Suppressor macrophage treated with lipopolysaccharide for 1 hour (primary cell): ENCODE measurements around the gene ANO2.

Experiments used
- DNase-seq, 3 donors: peaks; one replicate each; pipeline ENCODE4 v3.0.0-alpha.2; 2020 to 2022

Gene ANO2

DNA sequence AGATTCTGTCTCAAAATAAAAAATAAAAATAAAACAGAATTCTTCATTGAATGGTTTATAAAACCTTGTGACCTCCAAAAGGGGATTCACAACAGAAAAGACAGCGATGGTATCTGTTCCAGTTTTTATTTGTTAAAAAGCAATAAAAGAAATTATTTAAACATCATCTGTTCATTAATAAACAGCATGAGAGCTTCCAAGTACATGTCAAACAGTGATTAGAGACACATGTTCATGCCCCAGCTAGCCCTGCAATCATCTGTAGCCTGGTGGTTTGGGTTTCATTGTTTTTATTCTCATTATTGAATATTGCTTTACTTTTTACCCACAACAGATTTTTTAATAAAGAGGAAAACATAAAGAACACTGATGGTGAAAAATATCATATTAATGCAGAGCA, 173.3 kb downstream of the ANO2 start:
- DNase-seq, result no peak

GRCh38 chr12:5770727-5771126, 174.3 kb downstream of the ANO2 start:
- DNase-seq, result no peak

GRCh38 chr12:5768581-5769196, 176.4 kb downstream of the ANO2 start:
- DNase-seq, result no peak

- no peak for DNase-seq
These were observed 176.9 kb downstream of the ANO2 start for GRCh38 chr12:5768171-5768570.

DNA sequence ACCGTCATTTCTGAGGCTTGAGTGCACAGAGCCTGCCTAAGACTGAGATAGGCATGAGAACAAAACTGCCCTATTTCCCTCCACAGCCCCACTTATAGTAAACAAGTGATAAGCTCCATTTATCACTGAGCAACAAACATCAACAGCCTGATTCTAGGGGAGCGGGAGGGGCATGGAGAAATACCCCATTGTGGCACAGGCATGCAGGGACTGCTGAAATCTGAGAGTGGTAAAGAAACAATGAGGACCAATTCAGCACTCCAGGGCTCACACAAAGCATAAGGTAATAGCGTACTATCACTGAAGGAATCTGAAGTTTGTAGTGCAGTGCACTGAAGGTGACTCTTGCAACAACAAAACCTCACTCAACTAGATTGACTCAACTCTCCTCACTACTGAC, 186.7 kb downstream of the ANO2 start:
- DNase-seq, result no peak

- DNase-seq, result no peak
These were observed 188.7 kb downstream of the ANO2 start for GRCh38 chr12:5756338-5756842.

GRCh38 chr12:5748027-5748426, 197.0 kb downstream of the ANO2 start:
- no peak for DNase-seq

DNA sequence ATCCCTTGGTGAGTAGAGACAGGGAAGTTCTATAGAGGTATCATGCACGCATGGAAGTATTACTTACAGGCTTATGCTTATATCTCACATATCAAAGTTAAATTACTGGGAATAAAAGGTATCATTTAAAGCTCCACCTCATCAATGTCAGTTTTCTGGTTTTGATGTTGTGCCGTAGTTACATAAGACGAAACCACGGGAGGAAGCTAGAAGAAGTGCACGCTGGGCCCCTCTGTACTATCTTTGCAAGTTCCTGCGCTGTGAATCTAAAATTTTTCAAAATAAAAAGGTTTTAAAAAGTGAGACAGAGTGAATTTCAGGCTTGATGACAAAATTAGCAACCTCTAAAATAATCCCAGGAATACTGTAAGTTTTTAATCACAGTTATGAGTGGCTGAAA, 198.1 kb downstream of the ANO2 start:
- DNase-seq, result no peak

DNA sequence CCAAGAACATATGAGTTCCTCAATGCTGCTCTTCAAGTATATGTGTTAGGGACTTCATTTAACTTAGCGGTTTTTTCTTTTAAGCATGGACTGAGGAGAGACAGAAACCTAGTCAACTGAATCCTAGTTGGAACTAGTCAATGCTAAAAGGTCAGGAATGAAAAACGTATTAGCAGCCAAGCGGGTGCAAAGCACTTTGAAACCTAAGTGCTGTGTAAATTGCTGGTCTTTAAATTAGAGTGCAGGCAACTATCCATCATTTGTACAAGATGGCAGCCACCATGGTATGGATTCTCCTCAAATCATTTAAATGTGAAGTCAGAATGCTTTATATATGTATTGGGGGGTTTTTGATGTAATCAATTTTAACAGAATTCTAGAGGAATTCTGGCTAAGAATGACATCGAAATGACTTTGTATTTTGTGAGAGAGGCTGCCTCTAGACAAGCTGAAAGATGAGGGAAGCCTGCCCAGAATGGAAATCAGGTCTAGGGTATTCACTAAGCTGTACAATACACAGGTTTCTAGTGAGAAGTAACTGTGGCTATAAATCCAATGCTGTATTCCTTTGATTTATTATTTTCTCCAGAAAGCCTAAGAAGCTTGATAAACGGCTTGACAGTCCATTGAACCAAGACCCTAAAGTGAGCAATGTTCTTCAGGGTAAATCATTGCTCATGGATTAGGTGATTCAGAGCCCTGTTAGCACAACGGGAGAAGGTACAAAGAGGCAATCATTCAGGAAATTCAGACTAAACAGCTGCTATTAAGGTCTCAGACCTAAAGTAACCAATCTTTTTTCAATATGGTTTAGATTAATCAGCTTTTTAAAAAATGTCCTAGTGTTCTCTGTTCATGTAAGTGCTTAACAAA, 198.8 kb downstream of the ANO2 start:
- DNase-seq, result no peak

GRCh38 chr12:5745251-5745888, 199.7 kb downstream of the ANO2 start:
- DNase-seq, result peak; percentile 66 to 82 (median 72)

DNA sequence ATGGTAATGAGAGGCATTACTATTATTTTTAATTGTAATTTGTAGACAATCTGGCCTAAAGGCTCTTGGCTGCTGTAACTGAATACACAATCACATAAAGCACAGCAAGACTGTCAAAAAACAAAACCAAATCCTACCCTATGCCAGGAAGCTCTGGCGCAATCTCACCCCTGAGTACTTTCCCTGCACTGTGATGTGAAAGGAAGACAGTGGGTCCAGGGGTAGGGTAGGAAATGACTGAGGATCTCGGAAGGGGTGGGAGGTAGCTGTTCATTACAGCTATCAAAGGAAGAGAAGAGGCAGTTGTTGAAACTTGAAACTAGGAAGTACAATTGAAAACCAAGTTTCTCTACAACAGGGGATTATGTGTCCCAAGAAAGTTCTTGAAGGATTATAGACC, 202.8 kb downstream of the ANO2 start:
- DNase-seq, result peak; percentile 9 to 46 (median 35)

DNA sequence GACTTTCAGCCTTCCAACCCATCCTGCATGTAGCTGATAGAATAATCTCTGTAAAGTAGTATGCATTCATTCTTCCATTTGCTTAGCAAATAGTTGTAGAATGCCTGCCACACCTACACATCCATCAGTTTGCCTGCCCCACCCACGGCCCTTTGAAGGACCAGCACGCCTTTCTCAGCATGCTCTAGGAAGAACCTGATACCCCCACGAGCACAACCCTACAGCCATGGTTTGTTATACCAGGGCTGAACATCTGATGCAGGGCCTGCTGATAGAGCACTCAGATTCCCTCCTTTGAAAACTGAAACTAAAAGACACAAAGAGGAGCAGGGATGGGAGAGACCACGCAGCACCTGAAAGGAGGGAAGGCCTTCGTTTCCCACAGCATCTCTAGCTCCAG, 205.1 kb downstream of the ANO2 start:
- DNase-seq, result no peak

GRCh38 chr12:5737778-5738177, 207.3 kb downstream of the ANO2 start:
- DNase-seq, result no peak

DNA sequence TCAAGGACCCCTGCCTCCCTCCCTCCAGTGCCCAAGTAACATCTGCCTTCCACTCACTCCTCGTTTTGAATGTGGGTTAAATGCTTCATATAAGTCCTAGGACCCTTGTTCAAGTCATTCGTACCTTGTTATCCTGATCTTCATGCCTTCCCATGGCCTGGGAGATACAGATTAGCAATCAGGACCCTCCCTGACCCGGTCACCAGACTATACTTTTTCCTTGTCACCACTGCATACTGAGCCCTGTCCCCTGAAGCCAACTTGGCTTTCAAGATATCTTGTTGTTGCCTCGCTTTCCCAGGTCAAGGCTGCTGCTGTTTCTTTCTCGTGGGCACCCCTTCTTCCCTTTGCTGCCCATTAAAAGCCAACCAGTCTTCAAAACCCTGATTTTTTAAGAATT, 208.5 kb downstream of the ANO2 start:
- DNase-seq, result no peak

- DNase-seq, result no peak
These were observed 209.0 kb downstream of the ANO2 start for GRCh38 chr12:5736016-5736415.

DNA sequence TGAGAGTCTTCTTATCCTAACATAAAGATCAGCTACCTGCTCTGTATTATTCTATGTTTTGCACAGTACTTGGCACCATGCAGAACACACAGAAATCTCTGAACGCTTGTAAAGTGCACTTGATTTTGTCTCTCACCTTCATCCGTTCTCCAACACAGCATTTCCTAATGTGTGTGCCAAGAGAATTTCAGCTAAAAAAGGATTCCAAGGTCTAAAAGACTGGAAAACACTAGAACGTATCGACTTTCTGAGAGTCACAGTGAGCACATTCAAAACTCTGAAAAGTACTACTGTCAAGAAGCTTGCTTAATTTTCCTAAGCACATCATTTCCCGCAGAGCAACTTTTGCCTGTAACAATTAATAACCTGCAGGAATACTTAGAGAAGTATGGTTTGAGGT, 211.1 kb downstream of the ANO2 start:
- DNase-seq, result no peak

GRCh38 chr12:5733136-5733755, 211.8 kb downstream of the ANO2 start:
- no peak for DNase-seq

- no peak for DNase-seq
These were observed 214.1 kb downstream of the ANO2 start for GRCh38 chr12:5730962-5731361.

DNA sequence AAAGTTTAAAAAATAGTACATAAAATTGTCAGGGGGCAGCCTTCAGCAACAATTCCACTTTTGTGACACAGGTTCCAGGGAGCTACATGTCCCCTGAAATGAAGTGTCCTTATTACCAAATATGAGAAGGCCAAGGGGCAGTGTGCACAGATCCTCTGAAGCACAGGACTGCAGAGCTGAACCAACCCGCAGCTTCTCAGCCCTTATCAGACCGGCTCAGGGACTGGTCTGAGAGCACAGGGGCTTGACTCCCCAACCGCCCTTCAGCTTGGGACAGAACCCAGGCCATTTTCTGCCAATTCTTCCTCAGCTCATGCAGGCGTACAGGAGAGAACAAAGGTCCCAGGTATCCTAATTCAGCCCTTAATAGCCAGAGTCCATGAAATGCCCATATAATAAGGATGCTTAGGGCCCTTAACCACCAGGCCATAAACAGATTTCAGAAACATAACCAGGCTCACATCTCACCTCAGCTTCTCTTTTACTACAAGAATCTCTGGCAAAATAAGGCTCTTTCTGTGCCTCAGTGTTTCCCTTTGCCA, 221.3 kb downstream of the ANO2 start:
- no peak for DNase-seq

DNA sequence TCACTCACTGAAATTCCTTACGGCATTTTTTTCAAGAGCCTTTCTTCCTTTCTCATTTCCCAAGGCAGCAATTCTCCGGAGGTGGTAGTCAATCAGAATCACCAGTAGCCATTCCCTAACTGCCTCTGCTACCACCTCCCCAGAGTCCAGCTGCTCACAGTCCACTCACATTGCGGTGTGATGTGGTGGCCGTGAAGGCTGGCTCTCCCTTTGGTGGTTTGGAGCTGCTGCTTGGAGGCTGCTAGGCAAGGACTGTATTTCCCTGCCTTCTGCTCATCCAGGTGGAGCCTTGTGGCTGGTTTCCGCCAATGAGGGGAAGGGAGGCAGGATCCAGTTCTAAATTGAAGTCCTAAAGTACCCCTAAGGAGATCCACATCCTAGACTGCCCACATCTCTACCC, 222.0 kb downstream of the ANO2 start:
- no peak for DNase-seq

- no peak for DNase-seq
These were observed 224.6 kb downstream of the ANO2 start for GRCh38 chr12:5720381-5721005.

GRCh38 chr12:5718680-5719079, 226.4 kb downstream of the ANO2 start:
- no peak for DNase-seq

DNA sequence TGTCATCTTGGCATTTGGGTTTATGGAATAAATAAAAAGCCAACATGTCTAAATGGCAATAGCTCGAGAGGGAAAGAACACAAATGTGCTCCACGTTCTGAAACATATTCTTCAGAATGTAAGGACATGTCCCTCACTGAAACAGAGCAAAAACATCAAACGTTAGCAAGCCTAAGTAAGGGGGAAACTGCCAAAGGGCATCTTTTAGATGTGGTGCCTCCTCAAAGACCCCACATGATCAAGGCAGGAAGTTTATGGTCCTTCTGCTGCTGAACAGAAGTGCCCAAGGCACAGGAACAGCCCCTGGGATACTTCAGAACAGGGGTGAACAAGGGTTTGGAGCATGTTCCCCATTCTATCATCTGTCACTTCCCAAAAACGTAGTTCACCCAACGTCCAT, 227.0 kb downstream of the ANO2 start:
- DNase-seq, result no peak
